ENCODE results near the gene ABCC3.

GRCh38 chr17:50636804-50637195 is 2.1 kb downstream of the ABCC3 start:
- TF ChIP-seq CTCF (IDR thresholded peaks at IDR 0.05): no peak
- no peak for TF ChIP-seq POLR2A (IDR thresholded peaks at IDR 0.05)

Data from lower leg skin (tissue), 3 donors.